ENCODE results near the gene FREY1. TPM values are rescaled to one million over a fixed set of nuclear protein-coding genes. Genes with fewer than 3 reads are reported as not detected.

Gene FREY1
- total RNA-seq, 1 donor, result 0.43 TPM

- H3K4me3 ChIP-seq (ENCODE audit: low read depth, low read length), result no peak overlapping the region
- no peak for DNase-seq (ENCODE audit: low read depth)
- no peak for TF ChIP-seq CTCF (IDR thresholded peaks at IDR 0.05; ENCODE audit: insufficient read depth, low read depth, low read length)
Measured at GRCh38 chr11:45880772-45881570, 26.1 kb downstream of the FREY1 start.

GRCh38 chr11:45879803-45880686, 27.0 kb downstream of the FREY1 start:
- TF ChIP-seq CTCF (IDR thresholded peaks at IDR 0.05; ENCODE audit: insufficient read depth, low read depth, low read length), result no peak
- peak; percentile 66 for DNase-seq (ENCODE audit: low read depth)
- H3K4me3 ChIP-seq (ENCODE audit: low read depth, low read length), result no peak overlapping the region

GRCh38 chr11:45877845-45878244, 29.2 kb downstream of the FREY1 start:
- H3K4me3 ChIP-seq (ENCODE audit: low read depth, low read length), result no peak overlapping the region
- no peak for TF ChIP-seq CTCF (IDR thresholded peaks at IDR 0.05; ENCODE audit: insufficient read depth, low read depth, low read length)
- no peak for DNase-seq (ENCODE audit: low read depth)

GRCh38 chr11:45877221-45877620, 29.9 kb downstream of the FREY1 start:
- no peak for TF ChIP-seq CTCF (IDR thresholded peaks at IDR 0.05; ENCODE audit: insufficient read depth, low read depth, low read length)
- no peak overlapping the region for H3K4me3 ChIP-seq (ENCODE audit: low read depth, low read length)
- DNase-seq (ENCODE audit: low read depth), result no peak

- no peak for DNase-seq (ENCODE audit: low read depth)
- H3K4me3 ChIP-seq (ENCODE audit: low read depth, low read length), result no peak overlapping the region
- no peak for TF ChIP-seq CTCF (IDR thresholded peaks at IDR 0.05; ENCODE audit: insufficient read depth, low read depth, low read length)
Measured at GRCh38 chr11:45876401-45876800, 30.7 kb downstream of the FREY1 start.

- TF ChIP-seq CTCF (IDR thresholded peaks at IDR 0.05; ENCODE audit: insufficient read depth, low read depth, low read length), result peak; percentile 91
- peak; percentile 89 for DNase-seq (ENCODE audit: low read depth)
- H3K4me3 ChIP-seq (ENCODE audit: low read depth, low read length), result no peak overlapping the region
Measured at GRCh38 chr11:45872651-45873356, 34.3 kb downstream of the FREY1 start.
